Measurements from ENCODE around the gene MTHFR. TPM values are rescaled to one million over a fixed set of nuclear protein-coding genes. Genes with fewer than 3 reads are reported as not detected.

Gene MTHFR
- total RNA-seq, 2 experiments from 2014 or later, result 27.3 to 27.5 TPM

Other genes with a start within 250 kb of the MTHFR start
- gene FBXO2, start 151.5 kb downstream of the MTHFR start, total RNA-seq, result 1 to 10 TPM; 3.4 to 3.5 TPM
- gene FBXO44, start 151.1 kb downstream of the MTHFR start, total RNA-seq, result 10 to 100 TPM; 35.9 to 36.0 TPM
- gene FBXO6, start 141.8 kb downstream of the MTHFR start, total RNA-seq, result 1 to 10 TPM; 2.9 to 3.3 TPM
- gene MAD2L2, start 124.8 kb downstream of the MTHFR start, total RNA-seq, result 10 to 100 TPM; 28.7 to 29.4 TPM
- gene DRAXIN, start 114.3 kb downstream of the MTHFR start, total RNA-seq, result under 1 TPM; 0.08 to 0.11 TPM
- gene AGTRAP, start 69.8 kb downstream of the MTHFR start, total RNA-seq, result 10 to 100 TPM; 10.4 to 10.9 TPM
- gene C1orf167, start 43.8 kb downstream of the MTHFR start, total RNA-seq, result not detected
- gene CLCN6, start 227 bp upstream of the MTHFR start, total RNA-seq, result 10 to 100 TPM; 14.8 to 18.5 TPM
- gene NPPA, start 41.8 kb upstream of the MTHFR start, total RNA-seq, result not detected
- not detected for gene NPPB, start 53.0 kb upstream of the MTHFR start, total RNA-seq
- 1 to 10 TPM; 8.3 to 8.6 TPM for gene KIAA2013, start 120.5 kb upstream of the MTHFR start, total RNA-seq
- 1 to 10 TPM; 2.0 to 2.4 TPM for gene PLOD1, start 128.8 kb upstream of the MTHFR start, total RNA-seq
- 10 to 100 TPM; 41.7 to 46.0 TPM for gene MFN2, start 174.5 kb upstream of the MTHFR start, total RNA-seq
- gene MIIP, start 213.5 kb upstream of the MTHFR start, total RNA-seq, result 10 to 100 TPM; 21.2 to 21.5 TPM